ENCODE measurements around the gene RANBP17. TPM values are rescaled to one million over a fixed set of nuclear protein-coding genes. Genes with fewer than 3 reads are reported as not detected.

RANBP17 gene
- total RNA-seq (15.4 TPM), polyA plus RNA-seq (ENCODE audit: insufficient read depth, low read depth, low replicate concordance) (2.0 TPM)
- long read RNA-seq, donor 1: 0 reads
- long read RNA-seq, donor 2: 0 reads
- long read RNA-seq, donor 3: 0 reads
- long read RNA-seq, donor 4: 0 reads
- long read RNA-seq, donor 5: 0 reads
- long read RNA-seq, donor 6, partial matches to known transcripts: 0 of 1 reads
- long read RNA-seq, donor 6, other reads (novel, unspliced or antisense): 0 of 1 reads
- long read RNA-seq, donor 7, partial matches to known transcripts: 1 of 6 reads
- long read RNA-seq, donor 7, other reads (novel, unspliced or antisense): 5 of 6 reads
- long read RNA-seq, donor 8, full-length matches to known transcripts: 1 of 1 reads
- long read RNA-seq, donor 8, partial matches to known transcripts: 0 of 1 reads
- long read RNA-seq, donor 8, other reads (novel, unspliced or antisense): 0 of 1 reads
- long read RNA-seq, donor 9: 0 reads
- long read RNA-seq, donor 10, partial matches to known transcripts: 0 of 2 reads
- long read RNA-seq, donor 10, other reads (novel, unspliced or antisense): 0 of 2 reads

- Histone ChIP-seq H3K4me1 (ENCODE audit: control insufficient read depth in 2 of 3, insufficient read depth in 2 of 3, low read depth in 1 of 3, low read length in 3 of 3) (no peaks in the 10 kb centered on the region), H3K9ac (ENCODE audit: low read length in 3 of 3) (peak within 1 kb of the TSS in 1 of 3 donors; percentile 43), H3K9me3 (ENCODE audit: control insufficient read depth in 2 of 3, insufficient read depth in 1 of 3, low read length in 3 of 3) (peaks cover 0 to 11% (median 3%) of the 10 kb centered on the region in 3 donors), H3K36me3 (ENCODE audit: control insufficient read depth in 2 of 3, insufficient read depth in 3 of 3, low read length in 3 of 3) (no peaks in the 10 kb centered on the region), H3K27me3 (ENCODE audit: control insufficient read depth, insufficient read depth, low read length) (no peaks in the 10 kb centered on the region), H3K27ac (ENCODE audit: low read depth in 2 of 2, low read length in 2 of 2) (no peak within 1 kb of the TSS), H3K4me3 (ENCODE audit: low read length in 3 of 3) (peak within 1 kb of the TSS; percentile 33 to 76 (median 55))
- TF ChIP-seq CTCF (IDR thresholded peaks at IDR 0.05; ENCODE audit: borderline replicate concordance, extremely low read depth, insufficient read depth): no peak
- intact Hi-C loops (cut with DNase I): no loop called here
- peak; percentile 74 to 88 (median 81) for DNase-seq
- FAIRE-seq: no peak
These were observed at the start of gene RANBP17 for GRCh38 chr5:170861917-170862766. Gene RANBP17 (plus strand): TSS chr5:170862018.

GRCh38 chr5:170813231-170813630 lies 48.6 kb upstream of the RANBP17 start:
- no peak for FAIRE-seq
- intact Hi-C loops (cut with DNase I): no loop called here

GRCh38 chr5:170817195-170817594 lies 44.6 kb upstream of the RANBP17 start:
- Histone ChIP-seq H3K9ac (ENCODE audit: low read length in 3 of 3) (no peak overlapping the region), H3K27ac (ENCODE audit: low read depth in 2 of 2, low read length in 2 of 2) (no peak overlapping the region), H3K36me3 (ENCODE audit: control insufficient read depth in 2 of 3, insufficient read depth in 3 of 3, low read length in 3 of 3) (no peaks in the 10 kb centered on the region), H3K4me1 (ENCODE audit: control insufficient read depth in 2 of 3, insufficient read depth in 2 of 3, low read depth in 1 of 3, low read length in 3 of 3) (no peaks in the 10 kb centered on the region), H3K9me3 (ENCODE audit: control insufficient read depth in 2 of 3, insufficient read depth in 1 of 3, low read length in 3 of 3) (no peaks in the 10 kb centered on the region), H3K27me3 (ENCODE audit: control insufficient read depth, insufficient read depth, low read length) (no peaks in the 10 kb centered on the region), H3K4me3 (ENCODE audit: low read length in 3 of 3) (no peak overlapping the region)
- TF ChIP-seq CTCF (IDR thresholded peaks at IDR 0.05; ENCODE audit: borderline replicate concordance, extremely low read depth, insufficient read depth): no peak
- intact Hi-C loops (cut with DNase I): no loop called here
- FAIRE-seq: no peak
- no peak for DNase-seq

More at GRCh38 chr5:170813231-170813630, 48.6 kb upstream of the RANBP17 start:
- no peak for TF ChIP-seq CTCF (IDR thresholded peaks at IDR 0.05; ENCODE audit: borderline replicate concordance, extremely low read depth, insufficient read depth)
- Histone ChIP-seq H3K9ac (ENCODE audit: low read length in 3 of 3) (no peak overlapping the region), H3K4me1 (ENCODE audit: control insufficient read depth in 2 of 3, insufficient read depth in 2 of 3, low read depth in 1 of 3, low read length in 3 of 3) (no peaks in the 10 kb centered on the region), H3K4me3 (ENCODE audit: low read length in 3 of 3) (no peak overlapping the region), H3K36me3 (ENCODE audit: control insufficient read depth in 2 of 3, insufficient read depth in 3 of 3, low read length in 3 of 3) (no peaks in the 10 kb centered on the region), H3K27me3 (ENCODE audit: control insufficient read depth, insufficient read depth, low read length) (no peaks in the 10 kb centered on the region), H3K9me3 (ENCODE audit: control insufficient read depth in 2 of 3, insufficient read depth in 1 of 3, low read length in 3 of 3) (no peaks in the 10 kb centered on the region), H3K27ac (ENCODE audit: low read depth in 2 of 2, low read length in 2 of 2) (no peak overlapping the region)
- DNase-seq: no peak
